Ishikawa (cell line): Measurements from ENCODE around the gene PLA2G1B.
A peak's percentile ranks its signal among the peaks of the same experiment; 100 is the strongest.

ENCODE experiments used
- CEBPB ChIP-seq: IDR thresholded peaks from 2 replicates; pipeline ENCODE4 v1.6.1; 2012
- EGR1 ChIP-seq: IDR thresholded peaks from 2 replicates; pipeline ENCODE4 v1.6.1; 2012
- EP300 ChIP-seq: IDR thresholded peaks from 2 replicates; pipeline ENCODE4 v1.6.1; 2012; ENCODE audit warnings: borderline replicate concordance
- FOXM1 ChIP-seq: IDR thresholded peaks from 2 replicates; pipeline ENCODE4 v1.6.1; 2012; ENCODE audit warnings: low read depth, borderline replicate concordance
- MAX ChIP-seq: IDR thresholded peaks from 2 replicates; pipeline ENCODE4 v1.6.1; 2012
- NFIC ChIP-seq: IDR thresholded peaks from 2 replicates; pipeline ENCODE4 v1.6.1; 2012
- RAD21 ChIP-seq: IDR thresholded peaks from 2 replicates; pipeline ENCODE4 v1.6.1; 2012; ENCODE audit warnings: low read depth
- REST ChIP-seq: IDR thresholded peaks from 2 replicates; pipeline ENCODE4 v1.6.1; 2012; ENCODE audit warnings: low read depth, mild to moderate bottlenecking
- TCF12 ChIP-seq: IDR thresholded peaks from 2 replicates; pipeline ENCODE4 v1.6.1; 2012; ENCODE audit warnings: low read depth
- TEAD4 ChIP-seq: IDR thresholded peaks from 2 replicates; pipeline ENCODE4 v1.6.1; 2012
- USF1 ChIP-seq: IDR thresholded peaks from 2 replicates; pipeline ENCODE4 v1.6.1; 2012
- YY1 ChIP-seq: IDR thresholded peaks from 2 replicates; pipeline ENCODE4 v1.6.1; 2012; ENCODE audit warnings: low read depth
- ZBTB7A ChIP-seq: IDR thresholded peaks from 2 replicates; pipeline ENCODE4 v1.6.1; 2012; ENCODE audit warnings: low read depth

The PLA2G1B gene

GRCh38 chr12:120283318-120283717, 44.3 kb downstream of the PLA2G1B start:
- TF ChIP-seq TCF12 (no peak), CEBPB (no peak), YY1 (no peak), EGR1 (no peak), USF1 (no peak), TEAD4 (no peak), REST (no peak), RAD21 (no peak), FOXM1 (no peak)

- TF ChIP-seq EGR1 (no peak), FOXM1 (no peak), RAD21 (no peak), ZBTB7A (no peak), MAX (peak; percentile 40; the same call in 1 of the 2 replicates)
These were observed 49.2 kb downstream of the PLA2G1B start for GRCh38 chr12:120278137-120279069.

GRCh38 chr12:120276734-120277133, 50.8 kb downstream of the PLA2G1B start:
- no peak for TF ChIP-seq CEBPB
- no peak for TF ChIP-seq NFIC
- TF ChIP-seq EP300 = no peak
- TF ChIP-seq MAX = no peak
- no peak for TF ChIP-seq RAD21
